ENCODE data around the gene DMPK. TPM values are rescaled to one million over a fixed set of nuclear protein-coding genes. Genes with fewer than 3 reads are reported as not detected.

DMPK gene
- total RNA-seq, 1 experiment from 2014 or later = 18.3 TPM

- peak; percentile 60 for DNase-seq
- H3K4me3 ChIP-seq (ENCODE audit: low read length) = peak overlapping the region; percentile 40; the same call in 1 of the 2 replicates
- CTCF ChIA-PET = interaction anchor here (0.6 to 1.4 kb wide), 3 partner anchors 16 to 91 kb away, joined by 5 to 18 read pairs (median 6); no protein-coding TSS in a partner anchor
- H3K27me3 ChIP-seq (ENCODE audit: low read length) = no peaks in the 10 kb centered on the region
- no peak overlapping the region for H2AFZ ChIP-seq (ENCODE audit: low read length)
- H3K79me2 ChIP-seq (ENCODE audit: low read length) = no peaks in the 10 kb centered on the region
- ATAC-seq = peak; percentile 18
- H3K9me2 ChIP-seq (replicated peaks; ENCODE audit: low read length) = no peaks in the 10 kb centered on the region
- H3F3A ChIP-seq (ENCODE audit: low read length, unreplicated experiment) = no peaks in the 10 kb centered on the region
- POLR2A ChIA-PET (ENCODE audit: unreplicated experiment) = interaction anchor here (0.6 to 0.8 kb wide), 2 partner anchors 11 to 14 kb away, joined by 6 to 39 read pairs; partner anchors contain the start of gene SIX5
- no peak for TF ChIP-seq EZH2 (IDR thresholded peaks at IDR 0.05; ENCODE audit: low read length, unreplicated experiment)
- TF ChIP-seq EZH2phosphoT487 (IDR thresholded peaks at IDR 0.05; ENCODE audit: borderline replicate concordance, low read length) = no peak
- TF ChIP-seq, protein P1, sequence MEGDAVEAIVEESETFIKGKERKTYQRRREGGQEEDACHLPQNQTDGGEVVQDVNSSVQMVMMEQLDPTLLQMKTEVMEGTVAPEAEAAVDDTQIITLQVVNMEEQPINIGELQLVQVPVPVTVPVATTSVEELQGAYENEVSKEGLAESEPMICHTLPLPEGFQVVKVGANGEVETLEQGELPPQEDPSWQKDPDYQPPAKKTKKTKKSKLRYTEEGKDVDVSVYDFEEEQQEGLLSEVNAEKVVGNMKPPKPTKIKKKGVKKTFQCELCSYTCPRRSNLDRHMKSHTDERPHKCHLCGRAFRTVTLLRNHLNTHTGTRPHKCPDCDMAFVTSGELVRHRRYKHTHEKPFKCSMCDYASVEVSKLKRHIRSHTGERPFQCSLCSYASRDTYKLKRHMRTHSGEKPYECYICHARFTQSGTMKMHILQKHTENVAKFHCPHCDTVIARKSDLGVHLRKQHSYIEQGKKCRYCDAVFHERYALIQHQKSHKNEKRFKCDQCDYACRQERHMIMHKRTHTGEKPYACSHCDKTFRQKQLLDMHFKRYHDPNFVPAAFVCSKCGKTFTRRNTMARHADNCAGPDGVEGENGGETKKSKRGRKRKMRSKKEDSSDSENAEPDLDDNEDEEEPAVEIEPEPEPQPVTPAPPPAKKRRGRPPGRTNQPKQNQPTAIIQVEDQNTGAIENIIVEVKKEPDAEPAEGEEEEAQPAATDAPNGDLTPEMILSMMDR (conservative IDR thresholded peaks at IDR 0.05; ENCODE audit: low read depth, low read length) = no peak
- H3K9me3 ChIP-seq (ENCODE audit: low read length) = no peaks in the 10 kb centered on the region
- H3K36me3 ChIP-seq (ENCODE audit: low read depth, low read length) = no peaks in the 10 kb centered on the region
- peaks cover 49% of the 10 kb centered on the region for H3K4me1 ChIP-seq (ENCODE audit: insufficient read depth, low read length)
- no peaks in the 10 kb centered on the region for H4K20me1 ChIP-seq (ENCODE audit: low read length)
- intact Hi-C loops (cut with micrococcal nuclease) = no loop called here
- no TSS peak for BruUV-seq (replicated peaks)
- H3K4me2 ChIP-seq (ENCODE audit: low read length) = peak overlapping the region; percentile 72
- peak overlapping the region; percentile 25; the same call in 1 of the 2 replicates for H3K9ac ChIP-seq (ENCODE audit: low read length)
- peak overlapping the region; percentile 66 for H3K27ac ChIP-seq (ENCODE audit: low read length)
Observed at GRCh38 chr19:45782820-45783785, 813 bp upstream of the DMPK start.

- Histone ChIP-seq H3K4me1 (ENCODE audit: insufficient read depth, low read length) (peaks cover 49% of the 10 kb centered on the region), H3K9me2 (replicated peaks; ENCODE audit: low read length) (no peaks in the 10 kb centered on the region), H3K4me2 (ENCODE audit: low read length) (peak overlapping the region; percentile 72), H2AFZ (ENCODE audit: low read length) (no peak overlapping the region), H3K36me3 (ENCODE audit: low read depth, low read length) (no peaks in the 10 kb centered on the region), H3K9ac (ENCODE audit: low read length) (no peak overlapping the region), H3K27me3 (ENCODE audit: low read length) (no peaks in the 10 kb centered on the region), H3F3A (ENCODE audit: low read length, unreplicated experiment) (no peaks in the 10 kb centered on the region), H4K20me1 (ENCODE audit: low read length) (no peaks in the 10 kb centered on the region), H3K27ac (ENCODE audit: low read length) (peak overlapping the region; percentile 40; the same call in 1 of the 2 replicates), H3K9me3 (ENCODE audit: low read length) (no peaks in the 10 kb centered on the region), H3K4me3 (ENCODE audit: low read length) (no peak overlapping the region; the same call in 1 of the 2 replicates), H3K79me2 (ENCODE audit: low read length) (no peaks in the 10 kb centered on the region)
- CTCF ChIA-PET = interaction anchor here (0.6 to 1.3 kb wide), 3 partner anchors 12 to 35 kb away, joined by 3 to 7 read pairs (median 4); partner anchors contain the start of gene SIX5
- BruUV-seq (replicated peaks) = no TSS peak
- POLR2A ChIA-PET (ENCODE audit: unreplicated experiment) = no interaction called here
- intact Hi-C loops (cut with micrococcal nuclease) = no loop called here
- peak; percentile 37 for ATAC-seq
- DNase-seq = peak; percentile 71
- no peak for TF ChIP-seq EZH2phosphoT487 (IDR thresholded peaks at IDR 0.05; ENCODE audit: borderline replicate concordance, low read length)
- no peak for TF ChIP-seq EZH2 (IDR thresholded peaks at IDR 0.05; ENCODE audit: low read length, unreplicated experiment)
- TF ChIP-seq, protein P1 (conservative IDR thresholded peaks at IDR 0.05; ENCODE audit: low read depth, low read length) = no peak
Observed at GRCh38 chr19:45781214-45782161, 802 bp downstream of the DMPK start.

Measured in PC-3 (cell line).